PC-3 (cell line): ENCODE measurements around the gene C19orf12.
"Not testable (repeated sequence)": the region's sequence is repeated elsewhere in the genome, so short reads cannot be mapped to it uniquely, and the experiment has no call there.

Experiments
- CTCF ChIP-seq: fragments of 300-600 bp; sonication (generic); conservative IDR thresholded peaks from 2 replicates; pipeline ENCODE4 v1.5.1; 2017; ENCODE audit warnings: antibody characterized with exemption, low read depth, mild to moderate bottlenecking, low read length
- EZH2 ChIP-seq: fragments of 300-600 bp; sonication (generic); IDR thresholded peaks from one replicate; pipeline ENCODE4 v1.6.1; 2017; ENCODE audit warnings: antibody characterized with exemption, mild to moderate bottlenecking, low read length; ENCODE audit not compliant: unreplicated experiment
- EZH2phosphoT487 ChIP-seq: fragments of 300-600 bp; sonication (generic); IDR thresholded peaks from 2 replicates; pipeline ENCODE4 v1.6.1; 2018; ENCODE audit warnings: mild to moderate bottlenecking, antibody characterized with exemption, low read length, borderline replicate concordance

- TF ChIP-seq CTCF, EZH2phosphoT487, EZH2: not testable (repeated sequence)
These were observed 44.1 kb downstream of the C19orf12 start for GRCh38 chr19:29671026-29671392.
